NB4 (cell line): ENCODE data around the gene CENPF.
"Not testable (repeated sequence)": the region's sequence is repeated elsewhere in the genome, so short reads cannot be mapped to it uniquely, and the experiment has no call there.

Source experiments
- DNase-seq: peaks from one replicate; pipeline ENCODE4 v3.0.0; 2010; ENCODE audit warnings: low read depth
- H3K4me3 ChIP-seq: one replicate; pipeline ENCODE4 v1.5.1; 2011; ENCODE audit warnings: mild to moderate bottlenecking, low read depth, low read length, moderate library complexity
- MYC ChIP-seq: IDR thresholded peaks from 2 replicates; pipeline ENCODE4 v1.6.1; 2011; ENCODE audit warnings: low read depth, low read length
- POLR2A ChIP-seq: IDR thresholded peaks from 2 replicates; pipeline ENCODE4 v1.6.1; 2011; ENCODE audit warnings: mild to moderate bottlenecking; ENCODE audit not compliant: insufficient read length; ENCODE audit errors: extremely low read depth
- TF ChIP-seq, protein P1 (sequence below): IDR thresholded peaks from 2 replicates; pipeline ENCODE4 v1.6.1; 2011; ENCODE audit warnings: low read depth, low read length
- TF ChIP-seq, protein P2 (sequence below): IDR thresholded peaks from one replicate; pipeline ENCODE4 v1.5.1; 2012; ENCODE audit warnings: low read depth, low read length

The CENPF gene

DNA sequence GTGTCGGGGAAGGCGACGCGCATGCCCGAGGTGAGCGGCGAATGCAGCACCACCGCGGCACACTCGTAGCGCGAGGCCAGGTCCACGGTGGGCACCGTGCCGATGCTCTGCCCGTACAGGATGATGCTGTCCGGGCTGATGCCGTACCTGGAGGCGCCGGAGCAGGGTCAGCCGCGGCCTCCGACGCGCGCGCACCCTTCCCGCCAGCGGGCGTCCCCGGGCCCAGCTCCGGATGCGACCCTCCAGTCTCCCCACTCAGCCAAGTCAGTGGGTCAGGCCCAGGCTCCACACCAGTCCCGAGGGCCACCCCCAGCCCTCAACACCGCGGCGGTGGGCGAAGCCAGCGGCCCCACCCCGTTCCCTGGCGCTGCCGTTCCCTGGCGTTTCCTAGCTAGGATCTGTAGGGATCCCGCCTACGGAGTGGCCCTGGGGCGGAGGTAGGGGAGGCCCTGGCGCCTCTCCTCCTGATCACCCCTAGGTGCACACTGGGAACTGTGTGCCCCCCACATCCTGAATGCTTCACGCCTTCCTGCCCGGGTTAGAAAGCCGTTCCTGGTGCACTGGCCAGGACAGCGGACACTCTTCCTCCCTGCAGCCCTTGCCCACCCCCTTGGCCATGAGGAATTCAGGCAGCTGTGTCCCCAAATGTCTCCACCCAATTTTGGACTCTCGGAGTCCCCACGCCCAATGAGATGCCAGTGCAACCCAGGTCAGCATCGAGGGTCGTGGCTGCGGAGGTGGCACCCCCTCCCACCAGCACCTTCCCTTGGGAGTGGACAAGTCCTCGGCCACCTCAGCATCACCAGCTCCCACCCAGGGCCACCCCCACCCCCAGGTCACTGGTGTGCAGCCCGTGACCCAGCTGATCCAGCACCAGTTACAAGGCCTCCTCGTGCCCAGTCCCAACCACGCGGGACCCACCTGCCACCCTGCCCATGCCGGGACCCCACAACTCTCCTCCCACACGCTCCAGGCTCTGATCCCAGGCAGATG is 3.2 kb downstream of the CENPF start:
- not testable (repeated sequence) for H3K4me3 ChIP-seq, DNase-seq

DNA sequence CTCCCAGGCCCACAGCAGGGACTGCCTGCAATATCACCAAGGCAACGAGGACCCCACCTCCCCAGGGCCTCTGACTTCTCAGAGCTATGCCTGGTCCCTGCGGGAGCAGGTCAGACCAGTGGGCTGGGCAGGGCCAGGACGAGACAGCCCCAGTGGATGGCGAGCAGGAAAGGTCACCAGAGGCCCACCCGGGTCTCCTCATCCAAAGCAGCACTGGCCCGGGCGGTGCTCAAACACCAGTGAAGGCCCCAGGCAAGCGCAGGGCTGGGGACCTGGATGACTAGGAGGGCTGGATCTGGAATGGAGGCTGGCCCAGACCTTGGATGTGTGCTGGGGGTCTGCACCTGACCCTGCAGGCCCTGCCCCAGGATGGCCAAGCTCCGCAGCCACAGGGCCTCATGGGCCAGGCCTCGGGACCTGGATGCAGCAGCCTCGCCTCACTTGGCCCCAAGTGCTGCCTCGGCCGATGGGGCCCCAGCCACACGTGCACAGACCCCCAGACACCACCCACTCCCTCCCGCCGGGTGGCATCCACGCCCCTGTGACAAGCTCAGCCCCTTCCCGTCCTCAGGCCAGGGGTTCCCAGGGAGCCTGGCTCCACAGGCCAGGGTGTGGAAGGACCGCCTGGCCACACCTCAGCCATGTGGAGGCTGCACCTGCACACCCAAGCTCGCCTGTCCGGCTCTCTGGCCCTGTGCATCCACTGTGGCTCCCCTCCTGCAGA is 4.7 kb downstream of the CENPF start:
- not testable (repeated sequence) for H3K4me3 ChIP-seq, DNase-seq

DNA sequence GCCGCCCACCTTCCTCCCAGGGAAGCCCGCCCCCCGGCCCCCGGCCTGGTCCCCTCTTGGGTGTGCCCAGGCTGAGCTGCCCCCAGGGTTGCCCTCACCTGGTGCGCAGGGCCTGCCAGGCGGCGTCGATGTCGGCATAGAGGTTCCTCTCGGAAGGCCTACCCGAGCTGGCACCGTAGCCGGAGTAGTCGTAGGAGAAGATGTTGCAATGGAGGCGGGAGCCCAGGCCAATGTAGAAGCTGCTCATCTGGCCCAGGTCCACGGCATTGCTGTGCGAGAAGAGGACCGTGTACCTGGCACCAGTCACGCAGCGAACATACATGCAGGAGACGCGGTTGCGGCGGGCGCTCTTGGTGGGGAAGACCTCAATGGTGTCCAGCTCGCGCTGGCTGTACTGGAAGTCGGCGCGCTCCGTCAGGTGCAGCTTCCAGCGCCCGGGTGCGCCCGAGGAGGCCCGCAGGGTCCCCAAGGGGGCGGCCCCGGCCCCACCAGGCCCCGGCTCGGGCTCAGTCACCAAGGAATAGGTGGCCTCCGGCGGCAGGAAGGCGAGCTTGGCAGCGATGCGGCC is 5.3 kb downstream of the CENPF start:
- not testable (repeated sequence) for H3K4me3 ChIP-seq, DNase-seq

DNA sequence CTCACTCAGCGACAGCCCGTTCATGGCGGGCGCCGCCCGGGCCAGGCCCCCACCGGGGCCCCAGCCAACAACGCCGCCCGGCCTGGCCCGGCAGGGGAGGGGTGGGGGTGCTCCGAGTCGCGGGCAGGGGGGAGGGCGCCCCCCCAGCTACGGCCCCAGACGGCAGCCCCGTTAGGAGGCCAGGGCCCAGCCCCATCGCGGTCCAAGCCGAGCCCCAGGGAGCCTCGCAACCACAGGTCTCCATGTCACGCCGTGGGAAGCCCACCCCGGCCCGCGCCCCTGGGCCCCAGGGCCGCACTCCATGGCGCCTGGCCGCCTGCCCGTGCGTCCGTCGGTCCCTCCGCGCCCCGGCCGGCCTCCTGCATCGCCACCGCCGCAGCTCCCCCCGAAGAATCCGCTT is 5.8 kb downstream of the CENPF start:
- not testable (repeated sequence) for DNase-seq, H3K4me3 ChIP-seq

DNA sequence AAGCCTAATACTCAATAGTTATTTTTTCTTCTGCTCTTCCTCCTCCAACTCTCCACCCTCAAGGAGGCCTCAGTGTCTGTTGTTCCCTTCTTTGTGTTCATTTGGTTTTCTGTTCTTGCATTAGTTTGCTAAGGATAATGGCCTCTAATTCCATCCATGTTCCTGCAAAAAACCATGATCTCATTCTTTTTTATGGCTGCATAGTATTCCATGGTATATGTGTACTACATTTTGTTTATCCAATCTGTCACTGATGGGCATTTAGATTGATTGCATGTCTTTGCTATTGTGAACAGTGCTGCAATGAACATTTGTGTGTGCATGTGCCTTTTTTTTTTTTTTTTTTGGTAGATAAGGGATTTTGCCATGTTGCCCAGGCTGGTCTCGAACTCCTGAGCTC is 6.7 kb downstream of the CENPF start:
- no peak for DNase-seq
- H3K4me3 ChIP-seq: no peak overlapping the region
- TF ChIP-seq POLR2A: no peak
- TF ChIP-seq, protein P1, sequence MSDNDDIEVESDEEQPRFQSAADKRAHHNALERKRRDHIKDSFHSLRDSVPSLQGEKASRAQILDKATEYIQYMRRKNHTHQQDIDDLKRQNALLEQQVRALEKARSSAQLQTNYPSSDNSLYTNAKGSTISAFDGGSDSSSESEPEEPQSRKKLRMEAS: no peak
- TF ChIP-seq, protein P2, sequence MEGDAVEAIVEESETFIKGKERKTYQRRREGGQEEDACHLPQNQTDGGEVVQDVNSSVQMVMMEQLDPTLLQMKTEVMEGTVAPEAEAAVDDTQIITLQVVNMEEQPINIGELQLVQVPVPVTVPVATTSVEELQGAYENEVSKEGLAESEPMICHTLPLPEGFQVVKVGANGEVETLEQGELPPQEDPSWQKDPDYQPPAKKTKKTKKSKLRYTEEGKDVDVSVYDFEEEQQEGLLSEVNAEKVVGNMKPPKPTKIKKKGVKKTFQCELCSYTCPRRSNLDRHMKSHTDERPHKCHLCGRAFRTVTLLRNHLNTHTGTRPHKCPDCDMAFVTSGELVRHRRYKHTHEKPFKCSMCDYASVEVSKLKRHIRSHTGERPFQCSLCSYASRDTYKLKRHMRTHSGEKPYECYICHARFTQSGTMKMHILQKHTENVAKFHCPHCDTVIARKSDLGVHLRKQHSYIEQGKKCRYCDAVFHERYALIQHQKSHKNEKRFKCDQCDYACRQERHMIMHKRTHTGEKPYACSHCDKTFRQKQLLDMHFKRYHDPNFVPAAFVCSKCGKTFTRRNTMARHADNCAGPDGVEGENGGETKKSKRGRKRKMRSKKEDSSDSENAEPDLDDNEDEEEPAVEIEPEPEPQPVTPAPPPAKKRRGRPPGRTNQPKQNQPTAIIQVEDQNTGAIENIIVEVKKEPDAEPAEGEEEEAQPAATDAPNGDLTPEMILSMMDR: no peak
- no peak for TF ChIP-seq MYC

DNA sequence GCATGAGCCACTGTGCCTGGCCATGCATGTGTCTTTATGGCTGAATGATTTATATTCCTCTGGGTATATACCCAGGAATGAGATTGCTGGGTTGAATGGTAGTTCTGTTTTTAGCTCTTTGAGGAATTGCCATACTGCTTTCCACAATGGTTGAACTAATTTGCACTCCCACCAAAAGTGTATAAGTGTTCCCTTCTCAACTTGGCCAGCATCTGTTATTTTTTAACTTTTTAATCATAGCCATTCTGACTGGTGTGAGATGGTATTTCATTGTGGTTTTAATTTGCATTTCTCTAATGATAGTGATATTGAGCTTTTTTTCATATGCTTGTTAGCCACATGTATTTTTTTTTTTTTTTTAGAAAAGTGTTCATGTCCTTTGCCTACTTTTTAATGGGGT is 7.1 kb downstream of the CENPF start:
- DNase-seq, H3K4me3 ChIP-seq: not testable (repeated sequence)

DNA sequence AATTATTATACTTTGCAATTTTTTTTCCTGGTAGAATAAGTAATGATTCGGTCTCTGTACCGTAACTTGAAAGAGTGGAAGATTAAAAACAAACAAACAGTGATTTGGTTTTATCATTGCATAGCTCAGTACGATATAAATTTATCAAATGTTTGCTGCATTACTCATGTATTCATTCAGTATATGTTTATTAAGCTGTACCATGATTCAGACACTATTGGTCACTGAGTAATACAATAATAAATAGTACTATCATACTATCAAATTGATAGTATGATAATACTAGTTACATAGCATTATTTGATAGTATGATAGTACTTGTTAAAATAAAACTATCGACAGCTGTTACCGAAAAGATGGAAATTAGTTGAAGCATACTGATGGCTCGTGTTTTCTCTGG is 12.1 kb downstream of the CENPF start:
- no peak for DNase-seq
- H3K4me3 ChIP-seq: no peak overlapping the region
- TF ChIP-seq POLR2A: no peak
- TF ChIP-seq, protein P1: no peak
- TF ChIP-seq, protein P2: no peak
- TF ChIP-seq MYC: no peak

DNA sequence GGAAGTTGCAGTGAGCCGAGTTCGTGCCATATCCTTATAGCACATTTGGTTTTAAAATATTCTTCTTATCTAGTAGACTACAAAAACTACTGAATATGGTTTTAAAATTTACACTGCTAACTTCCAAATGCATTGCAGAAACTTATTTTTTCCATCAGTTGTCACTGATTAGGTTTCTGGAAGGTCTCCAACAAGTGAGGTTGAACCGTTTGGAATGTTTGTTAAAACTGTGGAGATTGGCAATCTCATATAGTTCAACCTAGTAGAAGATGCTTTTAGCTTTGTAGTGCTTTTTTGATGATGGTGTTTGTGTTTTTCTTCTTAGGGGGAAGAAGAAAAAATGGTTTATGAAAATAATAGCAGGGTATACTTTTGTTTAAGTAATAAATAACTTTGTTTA is 12.9 kb downstream of the CENPF start:
- no peak overlapping the region for H3K4me3 ChIP-seq
- TF ChIP-seq POLR2A (no peak), MYC (no peak)
- TF ChIP-seq, protein P2: no peak
- TF ChIP-seq, protein P1: no peak
- DNase-seq: no peak
